ENCODE data around the gene SMIM32. TPM values are rescaled to one million over a fixed set of nuclear protein-coding genes. Genes with fewer than 3 reads are reported as not detected.

The SMIM32 gene
- polyA plus RNA-seq (2013, experiment 1 of 2; ENCODE audit: insufficient read length) = not detected
- polyA plus RNA-seq (2013, experiment 2 of 2; ENCODE audit: insufficient read length) = not detected

GRCh38 chr5:136192526-136193321 is at the start of gene SMIM32:
Gene SMIM32 (minus strand): TSS chr5:136193162. CDS start chr5:136192524, 638 bp downstream.
- no peak for DNase-seq

- no peak for DNase-seq
Observed at GRCh38 chr5:136242611-136243010, 49.6 kb upstream of the SMIM32 start.

GRCh38 chr5:136242136-136242535 is 49.2 kb upstream of the SMIM32 start:
- DNase-seq = no peak

- DNase-seq = no peak
Observed at GRCh38 chr5:136240894-136241293, 47.9 kb upstream of the SMIM32 start.

- no peak for DNase-seq
Observed at GRCh38 chr5:136236479-136237083, 43.6 kb upstream of the SMIM32 start.

- DNase-seq = no peak
Observed at GRCh38 chr5:136235321-136235720, 42.4 kb upstream of the SMIM32 start.

- DNase-seq = no peak
Observed at GRCh38 chr5:136232316-136232715, 39.4 kb upstream of the SMIM32 start.

GRCh38 chr5:136230176-136230575 is 37.2 kb upstream of the SMIM32 start:
- no peak for DNase-seq

- no peak for DNase-seq
Observed at GRCh38 chr5:136228136-136228757, 35.3 kb upstream of the SMIM32 start.

- no peak for DNase-seq
Observed at GRCh38 chr5:136226401-136226800, 33.4 kb upstream of the SMIM32 start.

- DNase-seq = no peak
Observed at GRCh38 chr5:136225796-136226195, 32.8 kb upstream of the SMIM32 start.

GRCh38 chr5:136222580-136223235 is 29.7 kb upstream of the SMIM32 start:
- DNase-seq = no peak

- no peak for DNase-seq
Observed at GRCh38 chr5:136221340-136221739, 28.4 kb upstream of the SMIM32 start.

GRCh38 chr5:136216230-136216629 is 23.3 kb upstream of the SMIM32 start:
- no peak for DNase-seq

- no peak for DNase-seq
Observed at GRCh38 chr5:136215812-136216211, 22.9 kb upstream of the SMIM32 start.

- peak; percentile 27 for DNase-seq
Observed at GRCh38 chr5:136213919-136214493, 21.0 kb upstream of the SMIM32 start.

- DNase-seq = peak; percentile 31
Observed at GRCh38 chr5:136212252-136212721, 19.3 kb upstream of the SMIM32 start.

- no peak for DNase-seq
Observed at GRCh38 chr5:136211282-136212040, 18.5 kb upstream of the SMIM32 start.

- peak; percentile 31 for DNase-seq
Observed at GRCh38 chr5:136210259-136210658, 17.3 kb upstream of the SMIM32 start.

- no peak for DNase-seq
Observed at GRCh38 chr5:136209346-136209910, 16.5 kb upstream of the SMIM32 start.

- no peak for DNase-seq
Observed at GRCh38 chr5:136208916-136209315, 16.0 kb upstream of the SMIM32 start.
